Fibroblast of villous mesenchyme (primary cell): ENCODE measurements around the gene FUBP3. TPM values are rescaled to one million over a fixed set of nuclear protein-coding genes. Genes with fewer than 3 reads are reported as not detected.

Source experiments
- DNase-seq: peaks from one replicate; pipeline ENCODE4 v3.0.0-alpha.2; 2010; ENCODE audit warnings: low read depth
- H3K4me3 ChIP-seq: 2 replicates; pipeline ENCODE4 v1.5.1; 2011; ENCODE audit warnings: low read depth, mild to moderate bottlenecking, low read length
- CTCF ChIP-seq: IDR thresholded peaks from 2 replicates; pipeline ENCODE4 v1.5.1; 2012; ENCODE audit warnings: low read depth, mild to moderate bottlenecking, low read length; ENCODE audit not compliant: insufficient read depth
- total RNA-seq: library from RNA; depleted of rRNA; stranded (reverse); fragments of >200 nt; gene quantifications from 2 replicates; pipeline ENCODE4 v1.2.3, GENCODE V29; 2012

Gene FUBP3
- total RNA-seq, 1 donor, result 39.3 TPM

DNA sequence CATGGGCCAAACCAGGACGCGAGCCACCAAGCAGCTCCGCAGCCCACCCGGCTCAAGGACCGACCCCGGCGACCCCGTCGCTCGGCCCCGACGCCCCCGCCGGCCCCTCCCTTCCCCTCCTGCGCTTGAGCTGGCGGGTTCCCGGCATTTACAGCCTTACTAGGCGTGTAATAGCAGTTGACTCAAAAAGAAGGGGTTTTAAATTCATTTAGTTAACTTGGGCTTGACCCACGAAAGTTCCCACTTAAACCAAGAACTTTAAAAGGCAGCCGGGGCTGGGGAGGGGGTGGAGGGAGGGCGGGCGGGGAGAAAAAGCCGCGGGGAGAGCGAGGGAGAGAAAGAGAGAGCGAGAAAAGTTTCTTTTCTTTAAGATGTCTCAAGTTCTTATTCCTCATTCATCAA lies 85.7 kb downstream of the FUBP3 start:
- DNase-seq, result no peak

DNA sequence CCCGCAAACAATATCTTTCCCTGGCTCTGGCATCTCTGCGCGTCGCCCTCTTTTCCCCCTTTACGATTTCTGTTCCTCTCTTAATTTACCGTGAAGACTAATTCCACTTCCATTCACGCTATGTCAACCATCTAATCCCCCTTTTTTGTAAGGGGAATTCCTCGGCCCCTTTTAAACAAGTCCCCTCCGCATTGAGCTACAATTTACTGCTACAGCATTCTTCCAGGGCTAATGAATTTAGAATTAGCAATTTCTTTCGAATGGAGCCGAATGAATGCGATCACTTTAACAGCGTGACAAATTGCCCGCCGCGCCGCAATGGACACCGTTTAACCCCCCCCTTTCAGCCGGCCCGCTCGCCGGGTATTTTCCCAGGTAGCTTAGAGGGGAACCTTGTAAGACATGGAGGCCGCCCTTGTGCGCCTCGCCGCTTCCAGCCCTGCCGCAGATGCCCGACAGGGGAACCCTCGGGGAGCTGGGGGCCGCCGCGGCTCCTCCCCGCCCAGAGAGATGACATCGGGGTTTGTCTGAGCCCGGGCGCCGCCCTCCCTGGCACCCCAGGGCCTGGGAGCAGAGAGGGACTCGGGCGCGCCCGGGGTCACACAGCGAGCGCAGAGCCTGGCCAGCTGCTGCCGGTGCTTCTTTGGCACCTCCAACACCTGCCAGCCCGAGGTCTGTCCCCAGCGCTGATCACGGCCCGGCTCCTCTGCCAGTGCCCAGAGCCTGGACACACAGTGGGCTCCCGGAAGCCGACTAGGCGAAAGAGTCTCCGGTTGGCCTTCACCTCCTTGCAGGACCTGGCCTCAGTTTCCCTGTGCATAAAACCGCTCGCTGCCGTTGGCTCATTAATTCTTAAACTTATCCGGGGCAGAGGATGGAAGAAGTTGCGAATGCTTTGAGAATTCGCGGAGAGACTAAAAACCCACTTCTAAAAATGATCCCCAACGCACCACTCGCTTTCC lies 86.3 kb downstream of the FUBP3 start:
- no peak for TF ChIP-seq CTCF
- DNase-seq, result no peak
- no peak overlapping the region for H3K4me3 ChIP-seq

More for the DNA sequence above, 85.7 kb downstream of the FUBP3 start:
- H3K4me3 ChIP-seq, result no peak overlapping the region
- TF ChIP-seq CTCF, result no peak

DNA sequence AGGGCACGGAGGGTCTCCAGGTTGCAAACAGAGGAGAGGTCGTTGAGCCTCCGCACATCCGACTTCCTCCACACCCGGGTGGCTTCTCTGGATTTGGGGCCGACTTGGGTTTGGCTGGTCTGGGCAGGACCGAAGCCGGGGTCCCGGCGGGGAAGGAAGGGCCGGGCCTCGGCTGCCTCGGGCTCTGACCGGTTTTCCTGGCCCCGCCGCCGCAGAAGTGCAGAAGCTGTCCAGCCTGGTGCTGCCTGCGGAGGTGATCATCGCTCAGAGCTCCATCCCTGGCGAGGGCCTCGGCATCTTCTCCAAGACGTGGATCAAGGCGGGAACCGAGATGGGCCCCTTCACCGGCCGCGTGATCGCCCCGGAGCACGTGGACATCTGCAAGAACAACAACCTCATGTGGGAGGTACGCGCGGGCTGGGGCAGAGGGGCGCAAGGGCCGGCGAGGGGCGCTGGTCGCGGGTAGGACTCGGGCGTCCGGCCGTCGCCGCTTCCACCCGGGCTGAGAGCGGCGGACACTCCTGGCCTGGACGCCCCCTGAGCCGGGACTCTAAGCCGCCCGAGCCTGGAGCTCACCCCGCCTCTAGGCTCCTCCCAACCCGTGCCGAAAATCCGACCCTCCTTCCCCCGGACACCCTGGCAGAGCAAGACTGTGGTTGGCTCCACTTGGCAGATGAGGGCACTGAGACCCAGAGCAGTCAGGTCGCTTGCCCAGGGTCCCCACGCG lies 87.2 kb downstream of the FUBP3 start:
- H3K4me3 ChIP-seq, result no peak overlapping the region
- DNase-seq, result no peak
- no peak for TF ChIP-seq CTCF

- H3K4me3 ChIP-seq, result no peak overlapping the region
- no peak for DNase-seq
- TF ChIP-seq CTCF, result no peak
These were observed 87.7 kb downstream of the FUBP3 start for GRCh38 chr9:130667120-130667435.

DNA sequence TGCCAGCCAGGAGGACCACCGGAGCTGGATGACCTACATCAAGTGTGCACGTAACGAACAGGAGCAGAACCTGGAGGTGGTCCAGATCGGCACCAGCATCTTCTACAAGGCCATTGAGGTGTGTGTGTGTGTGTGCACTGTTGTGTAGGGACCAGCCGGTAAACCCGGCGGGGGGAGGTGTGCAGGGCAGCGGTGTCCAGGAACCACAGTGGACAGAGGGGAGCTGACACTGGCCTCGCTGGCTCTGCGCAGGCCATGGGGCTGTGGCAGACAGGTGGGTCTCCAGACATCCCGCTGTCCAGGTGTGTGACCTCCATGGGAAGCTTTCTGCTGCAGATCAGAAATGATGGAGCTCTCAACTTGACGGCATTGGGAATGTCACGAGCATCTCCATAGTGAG lies 88.8 kb downstream of the FUBP3 start:
- TF ChIP-seq CTCF, result no peak
- DNase-seq, result no peak
- no peak overlapping the region for H3K4me3 ChIP-seq

DNA sequence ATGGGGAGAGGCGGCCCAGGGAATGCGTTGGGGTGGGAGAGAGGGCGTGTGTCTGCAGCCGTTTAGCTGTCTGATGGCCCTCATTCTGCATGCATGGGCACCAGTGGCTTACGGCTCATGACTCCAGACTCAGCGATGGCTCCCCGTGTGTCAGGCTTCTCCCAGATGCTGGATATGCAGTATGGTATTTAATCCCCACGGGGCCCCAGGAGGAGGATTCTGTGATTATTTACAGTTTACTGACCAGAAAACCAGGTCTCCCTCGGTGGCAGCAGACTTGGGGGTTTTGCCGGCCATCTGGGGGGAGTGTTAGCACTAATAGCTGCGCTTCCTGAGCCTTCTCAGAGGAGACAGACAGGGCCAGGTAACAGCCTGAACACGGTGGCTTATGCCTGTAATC lies 89.3 kb downstream of the FUBP3 start:
- no peak for TF ChIP-seq CTCF
- no peak overlapping the region for H3K4me3 ChIP-seq
- DNase-seq, result no peak
